Neural cell (in vitro differentiated cells): ENCODE measurements around the gene TMTC1. TPM values are rescaled to one million over a fixed set of nuclear protein-coding genes. Genes with fewer than 3 reads are reported as not detected.

Source experiments
- H2AFZ ChIP-seq: fragments of 200-600, 300-800 bp; sonication (generic), shearing (Covaris generic); 2 replicates; pipeline ENCODE4 v1.6.0; 2014; ENCODE audit warnings: low read depth, mild to moderate bottlenecking, antibody characterized with exemption, low read length, moderate library complexity
- H3F3A ChIP-seq: fragments of 200-600 bp; shearing (Covaris generic); 2 replicates; pipeline ENCODE4 v1.6.1; 2016; ENCODE audit warnings: mild to moderate bottlenecking, moderate library complexity, mixed read lengths, antibody characterized with exemption, low read length; ENCODE audit not compliant: insufficient read depth, poor library complexity, severe bottlenecking
- H3K27ac ChIP-seq: fragments of 200-600, 300-800 bp; sonication (generic), shearing (Covaris generic); 2 replicates; pipeline ENCODE4 v1.5.1; 2014; ENCODE audit warnings: mild to moderate bottlenecking, low read length, moderate library complexity
- H3K27me3 ChIP-seq: fragments of 300-800, 200-600 bp; sonication (generic), shearing (Covaris generic); 2 replicates; pipeline ENCODE4 v1.6.0; 2014; ENCODE audit warnings: mild to moderate bottlenecking, low read depth, low read length, moderate library complexity; ENCODE audit not compliant: insufficient read depth
- H3K36me3 ChIP-seq: fragments of 300-800, 200-600 bp; sonication (generic), shearing (Covaris generic); 2 replicates; pipeline ENCODE4 v1.5.1; 2014; ENCODE audit warnings: mild to moderate bottlenecking, antibody characterized with exemption, low read length, moderate library complexity; ENCODE audit not compliant: insufficient read depth
- H3K4me2 ChIP-seq: fragments of 300-800, 200-600 bp; sonication (generic), shearing (Covaris generic); 2 replicates; pipeline ENCODE4 v1.6.0; 2014; ENCODE audit warnings: mild to moderate bottlenecking, low read length
- H3K4me3 ChIP-seq: fragments of 300-800, 200-600 bp; sonication (generic), shearing (Covaris generic); 2 replicates; pipeline ENCODE4 v1.5.1; 2014; ENCODE audit warnings: mild to moderate bottlenecking, low read length, moderate library complexity
- H3K79me2 ChIP-seq: fragments of 200-600 bp; shearing (Covaris generic); replicated peaks from 2 replicates; pipeline ENCODE4 v1.6.0; 2014; ENCODE audit warnings: mild to moderate bottlenecking, low read length, moderate library complexity; ENCODE audit not compliant: insufficient read depth
- H3K9ac ChIP-seq: fragments of 300-800, 200-600 bp; sonication (generic), shearing (Covaris generic); 2 replicates; pipeline ENCODE4 v1.6.1; 2016; ENCODE audit warnings: mild to moderate bottlenecking, low read length, mixed read lengths
- H3K9me2 ChIP-seq: fragments of 200-600 bp; shearing (Covaris generic); 2 replicates; pipeline ENCODE4 v1.6.1; 2016; ENCODE audit warnings: mild to moderate bottlenecking, low read length, mixed read lengths; ENCODE audit not compliant: insufficient read depth
- H3K9me3 ChIP-seq: fragments of 200-600, 300-800 bp; sonication (generic), shearing (Covaris generic); 2 replicates; pipeline ENCODE4 v1.6.1; 2016; ENCODE audit warnings: mild to moderate bottlenecking, mixed run types, low read length, moderate library complexity, mixed read lengths
- H4K20me1 ChIP-seq: fragments of 200-600 bp; shearing (Covaris generic); 2 replicates; pipeline ENCODE4 v1.6.1; 2016; ENCODE audit warnings: mild to moderate bottlenecking, mixed run types; ENCODE audit not compliant: insufficient read depth
- CTCF ChIP-seq: fragments of 450-650 bp; IDR thresholded peaks from 2 replicates; pipeline ENCODE4 v1.5.1; 2014; ENCODE audit warnings: antibody characterized with exemption, mild to moderate bottlenecking, moderate library complexity; ENCODE audit not compliant: poor library complexity, severe bottlenecking
- EP300 ChIP-seq: fragments of 450-650 bp; conservative IDR thresholded peaks from 2 replicates; pipeline ENCODE4 v1.6.1; 2014; ENCODE audit warnings: antibody characterized with exemption, mild to moderate bottlenecking, moderate library complexity; ENCODE audit not compliant: poor library complexity, severe bottlenecking
- EZH2 ChIP-seq: fragments of 200-600, 300-800 bp; shearing (Covaris generic), sonication (generic); IDR thresholded peaks from 2 replicates; pipeline ENCODE4 v1.6.1; 2014; ENCODE audit warnings: antibody characterized with exemption, low read length, borderline replicate concordance, mild to moderate bottlenecking; ENCODE audit not compliant: insufficient read depth, poor library complexity, severe bottlenecking
- MXI1 ChIP-seq: fragments of 450-650 bp; conservative IDR thresholded peaks from 2 replicates; pipeline ENCODE4 v1.6.1; 2014; ENCODE audit warnings: antibody characterized with exemption, mild to moderate bottlenecking; ENCODE audit not compliant: poor library complexity, severe bottlenecking
- POLR2AphosphoS5 ChIP-seq: IDR thresholded peaks from 2 replicates; pipeline ENCODE4 v1.6.1; 2012
- RAD21 ChIP-seq: fragments of 450-650 bp; conservative IDR thresholded peaks from 2 replicates; pipeline ENCODE4 v1.6.1; 2014; ENCODE audit warnings: antibody characterized with exemption, mild to moderate bottlenecking, moderate library complexity
- SMC3 ChIP-seq: fragments of 450-650 bp; conservative IDR thresholded peaks from 2 replicates; pipeline ENCODE4 v1.6.1; 2014; ENCODE audit warnings: antibody characterized with exemption, mild to moderate bottlenecking, moderate library complexity; ENCODE audit not compliant: poor library complexity
- TAF1 ChIP-seq: IDR thresholded peaks from 2 replicates; pipeline ENCODE4 v1.6.1; 2012; ENCODE audit warnings: low read depth
- polyA plus RNA-seq: library from polyadenylated mRNA; depleted of rRNA; stranded (reverse); fragments of >200 nt; gene quantifications from 2 replicates; pipeline ENCODE4 v1.2.3, GENCODE V29; 2014
- TF ChIP-seq, protein P1 (sequence below): IDR thresholded peaks from 2 replicates; pipeline ENCODE4 v1.6.1; 2012; ENCODE audit warnings: borderline replicate concordance

Gene TMTC1
- polyA plus RNA-seq, 1 donor from 2014 or later = 10.0 TPM

- Histone ChIP-seq H3K36me3 (no peaks in the 10 kb centered on the region), H3K9ac (no peak overlapping the region), H4K20me1 (no peaks in the 10 kb centered on the region), H3K9me3 (no peaks in the 10 kb centered on the region), H3K79me2 (no peaks in the 10 kb centered on the region), H3K4me3 (no peak overlapping the region), H3K9me2 (no peaks in the 10 kb centered on the region), H3K27ac (no peak overlapping the region), H3K27me3 (no peaks in the 10 kb centered on the region), H2AFZ (no peak overlapping the region), H3F3A (no peaks in the 10 kb centered on the region), H3K4me2 (no peak overlapping the region)
- TF ChIP-seq CTCF = no peak
- no peak for TF ChIP-seq EP300
- TF ChIP-seq TAF1 = no peak
- no peak for TF ChIP-seq SMC3
- no peak for TF ChIP-seq RAD21
- no peak for TF ChIP-seq POLR2AphosphoS5
- TF ChIP-seq MXI1 = no peak
- TF ChIP-seq EZH2 = no peak
- TF ChIP-seq, protein P1, sequence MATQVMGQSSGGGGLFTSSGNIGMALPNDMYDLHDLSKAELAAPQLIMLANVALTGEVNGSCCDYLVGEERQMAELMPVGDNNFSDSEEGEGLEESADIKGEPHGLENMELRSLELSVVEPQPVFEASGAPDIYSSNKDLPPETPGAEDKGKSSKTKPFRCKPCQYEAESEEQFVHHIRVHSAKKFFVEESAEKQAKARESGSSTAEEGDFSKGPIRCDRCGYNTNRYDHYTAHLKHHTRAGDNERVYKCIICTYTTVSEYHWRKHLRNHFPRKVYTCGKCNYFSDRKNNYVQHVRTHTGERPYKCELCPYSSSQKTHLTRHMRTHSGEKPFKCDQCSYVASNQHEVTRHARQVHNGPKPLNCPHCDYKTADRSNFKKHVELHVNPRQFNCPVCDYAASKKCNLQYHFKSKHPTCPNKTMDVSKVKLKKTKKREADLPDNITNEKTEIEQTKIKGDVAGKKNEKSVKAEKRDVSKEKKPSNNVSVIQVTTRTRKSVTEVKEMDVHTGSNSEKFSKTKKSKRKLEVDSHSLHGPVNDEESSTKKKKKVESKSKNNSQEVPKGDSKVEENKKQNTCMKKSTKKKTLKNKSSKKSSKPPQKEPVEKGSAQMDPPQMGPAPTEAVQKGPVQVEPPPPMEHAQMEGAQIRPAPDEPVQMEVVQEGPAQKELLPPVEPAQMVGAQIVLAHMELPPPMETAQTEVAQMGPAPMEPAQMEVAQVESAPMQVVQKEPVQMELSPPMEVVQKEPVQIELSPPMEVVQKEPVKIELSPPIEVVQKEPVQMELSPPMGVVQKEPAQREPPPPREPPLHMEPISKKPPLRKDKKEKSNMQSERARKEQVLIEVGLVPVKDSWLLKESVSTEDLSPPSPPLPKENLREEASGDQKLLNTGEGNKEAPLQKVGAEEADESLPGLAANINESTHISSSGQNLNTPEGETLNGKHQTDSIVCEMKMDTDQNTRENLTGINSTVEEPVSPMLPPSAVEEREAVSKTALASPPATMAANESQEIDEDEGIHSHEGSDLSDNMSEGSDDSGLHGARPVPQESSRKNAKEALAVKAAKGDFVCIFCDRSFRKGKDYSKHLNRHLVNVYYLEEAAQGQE = no peak
These were observed 210.8 kb downstream of the TMTC1 start for GRCh38 chr12:29572938-29573337.

DNA sequence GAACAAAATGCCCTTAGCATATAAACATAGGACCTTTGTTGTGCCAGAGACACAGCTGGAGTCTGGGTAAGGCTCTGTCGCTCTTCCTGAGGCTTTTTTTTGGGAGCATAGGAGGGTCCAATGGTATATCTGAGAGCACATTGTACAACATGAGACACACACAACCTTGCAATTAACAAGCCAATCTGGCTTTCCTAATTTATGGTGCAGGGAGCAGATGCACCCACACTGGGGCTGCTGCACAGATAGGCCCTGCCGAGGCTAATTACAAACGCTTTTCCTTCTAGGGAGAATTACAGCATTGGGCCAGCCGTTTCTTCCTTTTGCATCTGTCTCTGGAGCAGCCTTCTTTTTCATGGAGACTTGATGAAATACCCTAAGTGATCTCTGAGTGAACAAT, 211.3 kb downstream of the TMTC1 start:
- H3F3A ChIP-seq = no peaks in the 10 kb centered on the region
- no peak overlapping the region for H3K4me2 ChIP-seq
- TF ChIP-seq TAF1 = no peak
- no peak for TF ChIP-seq POLR2AphosphoS5
- no peak overlapping the region for H2AFZ ChIP-seq
- H3K27me3 ChIP-seq = no peaks in the 10 kb centered on the region
- no peaks in the 10 kb centered on the region for H3K9me2 ChIP-seq
- no peak overlapping the region for H3K4me3 ChIP-seq
- no peak overlapping the region for H3K27ac ChIP-seq
- no peaks in the 10 kb centered on the region for H3K79me2 ChIP-seq
- H4K20me1 ChIP-seq = no peaks in the 10 kb centered on the region
- no peaks in the 10 kb centered on the region for H3K9me3 ChIP-seq
- no peak overlapping the region for H3K9ac ChIP-seq
- H3K36me3 ChIP-seq = no peaks in the 10 kb centered on the region

- TF ChIP-seq, protein P1 = no peak
- TF ChIP-seq POLR2AphosphoS5 (no peak), EZH2 (no peak), CTCF (no peak), EP300 (no peak), SMC3 (no peak), TAF1 (no peak)
- no peaks in the 10 kb centered on the region for H3F3A ChIP-seq
- H2AFZ ChIP-seq = no peak overlapping the region
- H3K9me2 ChIP-seq = no peaks in the 10 kb centered on the region
- H3K4me2 ChIP-seq = no peak overlapping the region
- H3K79me2 ChIP-seq = no peaks in the 10 kb centered on the region
- no peaks in the 10 kb centered on the region for H3K27me3 ChIP-seq
- H3K9me3 ChIP-seq = no peaks in the 10 kb centered on the region
- H3K4me3 ChIP-seq = no peak overlapping the region
- H3K27ac ChIP-seq = no peak overlapping the region
- no peaks in the 10 kb centered on the region for H3K36me3 ChIP-seq
- no peak overlapping the region for H3K9ac ChIP-seq
- H4K20me1 ChIP-seq = no peaks in the 10 kb centered on the region
These were observed 214.5 kb downstream of the TMTC1 start for GRCh38 chr12:29569132-29569757.
